Stimulated activated CD8-positive, alpha-beta memory T cell treated with anti-CD3 and anti-CD28 coated beads, Interleukin-12 subunit alpha, Interleukin-12 subunit beta, amount 100 ng/mL, for 24 hours (primary cell): ENCODE results near the gene ADSS2.

ENCODE experiments used
- DNase-seq: peaks from one replicate; pipeline ENCODE4 v3.0.0-alpha.2; 2020; ENCODE audit errors: extremely low read depth

Gene ADSS2

DNA sequence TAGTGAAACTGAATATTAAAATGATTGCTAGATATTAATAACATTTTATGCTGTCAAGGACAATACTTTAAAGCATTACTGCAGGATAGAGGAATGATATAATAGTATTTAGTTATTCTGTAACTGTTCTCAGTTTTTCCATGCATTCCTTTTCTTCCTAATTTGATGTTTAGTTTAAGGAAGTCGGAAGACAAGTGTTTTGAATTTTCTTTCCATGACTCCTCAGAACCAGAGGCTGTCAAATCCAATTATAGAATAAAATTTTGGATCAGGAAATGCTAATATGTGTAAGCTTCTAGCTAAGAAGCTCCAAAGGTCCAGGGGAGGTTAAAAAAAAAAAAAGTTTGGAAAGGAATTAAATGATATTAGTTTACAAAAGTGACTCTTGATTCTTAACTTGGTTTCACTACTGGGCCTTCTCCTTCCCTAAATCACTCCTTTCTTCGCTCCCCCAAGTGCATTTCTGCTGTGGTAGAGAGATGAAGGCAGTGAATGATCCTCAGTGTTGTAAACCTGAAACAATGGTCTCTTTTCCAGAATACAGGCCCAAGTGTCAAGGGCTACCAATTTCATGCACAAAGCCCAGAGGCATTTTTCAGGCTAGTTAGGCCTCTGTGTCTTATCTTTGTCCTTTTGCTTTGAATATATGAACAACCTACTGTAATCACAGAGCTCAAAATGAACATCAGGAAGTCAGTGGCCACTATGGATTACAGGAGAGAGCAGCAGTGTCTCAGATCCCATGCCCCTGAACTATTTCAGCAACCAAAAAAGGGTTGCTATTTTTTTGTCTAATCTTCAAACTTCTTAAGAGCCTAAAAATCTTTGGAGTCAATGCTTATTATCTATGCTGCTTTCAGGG is 6.2 kb downstream of the ADSS2 start:
- no peak for DNase-seq

DNA sequence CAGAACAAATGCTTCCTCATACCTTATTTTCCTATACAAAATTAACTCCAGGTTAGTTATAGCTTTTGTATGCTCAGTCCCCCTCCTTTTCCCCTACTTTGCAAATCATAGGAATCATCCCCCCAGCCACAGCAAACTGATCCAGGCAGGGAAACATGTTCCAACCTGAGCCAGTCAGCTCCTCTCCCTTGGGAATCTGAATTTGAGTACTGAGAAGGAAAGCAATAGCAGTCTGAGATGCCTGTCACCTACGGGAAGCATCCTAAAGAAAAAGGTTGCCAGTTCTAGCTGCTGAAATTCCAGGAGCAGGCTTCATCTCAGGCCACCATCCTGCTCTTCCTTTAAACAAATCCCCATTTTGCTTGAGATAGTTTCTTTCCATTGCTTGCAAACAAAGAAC is 6.9 kb downstream of the ADSS2 start:
- no peak for DNase-seq

- DNase-seq = no peak
Measured at GRCh38 chr1:244442850-244443249, 8.9 kb downstream of the ADSS2 start.

GRCh38 chr1:244439391-244440032 is 12.2 kb downstream of the ADSS2 start:
- DNase-seq = no peak

DNA sequence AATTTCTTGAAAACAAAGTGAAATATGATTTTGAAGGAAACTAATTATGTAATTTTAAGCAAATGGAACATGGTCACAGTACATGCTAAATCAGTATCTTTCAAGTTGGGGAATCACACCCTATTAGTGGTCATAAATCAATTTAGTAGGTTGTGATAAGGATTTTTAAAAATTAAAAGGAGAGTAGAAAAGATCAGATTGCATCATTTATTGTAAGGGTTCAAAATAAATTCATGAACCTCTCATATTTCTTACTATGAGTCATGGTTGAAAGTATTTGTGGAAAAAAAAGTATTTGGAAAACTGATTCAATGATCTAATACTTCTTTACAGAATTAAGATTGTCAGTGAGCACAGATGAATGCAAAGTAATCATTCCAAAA is 14.6 kb downstream of the ADSS2 start:
- DNase-seq = no peak

DNA sequence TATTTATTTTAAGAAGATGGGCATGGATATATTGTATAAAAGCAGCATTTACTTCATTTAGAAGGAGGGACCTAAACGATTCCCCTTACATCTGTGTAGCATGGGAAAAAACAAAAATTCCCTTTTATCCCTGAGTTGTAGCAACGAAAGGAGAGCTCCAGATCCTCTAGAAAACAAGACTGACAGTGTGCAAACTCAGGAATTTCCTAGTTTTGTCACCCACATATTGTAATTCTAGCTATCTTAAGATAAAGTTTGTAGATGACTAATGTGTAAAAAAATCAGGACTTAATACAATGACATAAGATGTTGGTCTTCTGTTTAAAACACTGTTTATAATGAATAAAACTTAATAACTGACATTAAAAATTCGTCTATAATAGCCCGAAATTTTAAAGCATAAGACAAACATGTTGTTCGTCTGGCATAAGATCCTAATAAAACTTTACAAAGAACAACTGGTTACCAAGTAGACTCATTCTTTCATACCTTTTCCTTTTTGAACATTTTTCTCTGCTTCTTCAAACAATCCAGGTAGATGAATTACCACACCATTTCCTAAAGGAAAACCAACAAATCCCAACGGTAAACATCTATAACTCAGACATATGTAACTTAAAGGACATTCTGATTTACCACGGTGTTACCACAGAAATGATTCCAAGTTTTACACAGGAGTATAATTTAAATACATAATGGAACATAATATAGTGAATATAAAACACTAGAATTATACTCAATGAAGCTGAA is 15.2 kb downstream of the ADSS2 start:
- no peak for DNase-seq

- no peak for DNase-seq
Measured at GRCh38 chr1:244435562-244436205, 16.0 kb downstream of the ADSS2 start.

DNA sequence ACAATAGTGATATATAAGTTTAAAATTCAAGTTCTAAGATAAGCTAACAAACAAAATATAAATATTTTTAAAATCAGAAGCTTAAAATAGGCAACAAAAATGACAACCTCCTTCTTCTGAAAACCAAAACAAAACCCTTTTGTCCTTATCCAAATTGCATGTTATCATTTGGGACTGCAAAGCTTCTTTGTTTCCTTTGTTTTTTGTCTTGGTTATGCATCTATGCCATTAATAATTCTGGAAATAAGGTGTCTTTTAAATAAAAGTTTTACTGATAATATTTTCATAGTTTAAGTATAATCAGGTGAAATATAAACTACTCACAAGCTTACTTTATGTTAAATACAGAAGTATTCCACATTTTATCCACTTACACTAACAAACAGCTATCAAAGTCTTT is 20.5 kb downstream of the ADSS2 start:
- no peak for DNase-seq

DNA sequence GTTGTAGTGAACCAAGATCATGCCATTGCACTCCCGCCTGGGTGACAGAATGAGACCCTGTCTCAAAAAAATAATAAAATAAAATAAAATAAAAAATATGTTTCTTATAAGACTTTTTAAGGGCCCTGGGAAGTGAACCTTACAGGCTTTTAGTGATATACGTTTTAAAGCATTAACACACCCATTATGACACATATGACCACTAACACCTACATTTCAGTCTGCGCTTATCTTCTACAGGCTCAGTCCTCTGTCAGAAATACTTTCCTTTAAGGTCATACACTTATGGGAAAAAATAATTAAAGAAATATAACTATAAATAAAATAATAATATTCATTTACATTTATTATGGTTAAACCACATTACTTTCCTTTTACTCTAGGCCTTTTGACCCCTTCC is 21.9 kb downstream of the ADSS2 start:
- no peak for DNase-seq

DNA sequence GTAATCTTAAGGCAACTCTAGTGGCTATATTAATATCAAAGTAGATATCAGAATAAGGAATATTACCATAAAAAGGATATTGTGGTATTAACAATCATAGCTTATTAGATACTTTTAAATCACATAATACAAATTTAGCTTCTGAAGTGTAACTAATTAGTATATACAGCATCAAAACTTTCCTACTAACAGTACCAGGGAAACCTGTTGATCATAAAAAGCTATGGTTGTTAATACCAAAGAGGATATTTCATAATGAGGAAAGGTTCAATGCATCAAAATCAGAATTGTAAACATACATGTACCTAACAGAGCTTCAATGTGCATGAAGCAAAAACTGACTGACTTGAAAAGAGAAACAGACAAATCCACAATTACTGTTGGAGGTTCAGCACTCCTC is 24.1 kb downstream of the ADSS2 start:
- no peak for DNase-seq

- DNase-seq = no peak
Measured at GRCh38 chr1:244424649-244425334, 26.9 kb downstream of the ADSS2 start.

DNA sequence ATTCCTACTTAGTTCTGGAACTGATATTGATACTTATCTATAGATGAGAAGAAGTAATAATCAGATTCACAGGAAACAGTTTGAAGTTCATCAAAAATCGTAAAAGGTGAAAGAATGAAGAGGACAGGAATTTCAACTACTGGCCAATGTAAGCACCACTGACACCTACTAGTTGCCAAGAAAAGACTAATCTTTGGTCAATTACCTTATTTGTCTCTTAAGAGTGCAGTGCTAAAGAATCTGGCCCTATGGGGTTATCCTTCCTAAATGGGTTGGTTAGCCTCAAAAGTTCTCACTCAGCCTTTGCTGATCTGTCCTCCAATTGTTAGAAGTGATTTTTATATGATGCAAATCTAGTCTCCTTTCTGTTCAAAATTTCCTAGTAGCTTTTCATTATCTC is 29.5 kb downstream of the ADSS2 start:
- no peak for DNase-seq

DNA sequence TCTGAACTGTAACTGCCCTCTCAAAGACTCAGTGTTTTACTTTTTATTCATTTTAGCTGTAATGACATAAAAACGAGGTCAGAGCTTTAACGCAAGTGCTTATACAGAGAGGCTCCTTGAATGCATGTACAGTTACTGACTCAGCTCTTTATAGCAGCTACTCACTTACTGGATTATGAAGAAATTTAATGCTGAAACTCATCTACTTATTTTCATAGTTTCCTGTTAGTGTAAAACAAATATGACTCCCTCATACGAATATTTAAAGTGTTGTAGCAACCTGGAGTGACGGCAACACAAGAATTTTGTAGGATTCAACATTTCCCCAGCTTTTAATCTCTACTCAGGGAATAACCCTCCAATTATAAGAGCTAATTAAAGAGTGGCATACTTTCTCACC is 32.7 kb downstream of the ADSS2 start:
- DNase-seq = no peak

- DNase-seq = no peak
Measured at GRCh38 chr1:244414543-244414942, 37.2 kb downstream of the ADSS2 start.

DNA sequence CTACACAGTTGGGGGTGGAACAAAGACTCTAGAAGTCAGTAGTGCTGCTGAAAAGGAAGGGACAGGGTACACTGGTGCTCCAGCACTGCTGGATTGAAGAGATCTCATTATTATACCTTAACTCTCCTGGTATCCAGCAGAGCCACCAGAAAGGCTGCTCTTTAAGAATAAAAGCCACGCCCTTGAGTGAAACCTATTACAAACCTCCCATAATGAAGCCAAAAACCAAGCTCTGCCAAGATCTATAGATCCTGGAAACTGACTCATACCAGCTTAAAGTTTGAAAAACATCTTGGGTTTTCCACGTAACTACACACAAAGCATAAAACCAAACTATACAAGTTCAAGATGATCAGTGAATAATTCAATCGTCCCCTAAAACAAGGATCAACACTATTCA is 38.0 kb downstream of the ADSS2 start:
- DNase-seq = no peak

GRCh38 chr1:244412176-244412575 is 39.5 kb downstream of the ADSS2 start:
- DNase-seq = no peak

- DNase-seq = no peak
Measured at GRCh38 chr1:244409701-244410100, 42.0 kb downstream of the ADSS2 start.

DNA sequence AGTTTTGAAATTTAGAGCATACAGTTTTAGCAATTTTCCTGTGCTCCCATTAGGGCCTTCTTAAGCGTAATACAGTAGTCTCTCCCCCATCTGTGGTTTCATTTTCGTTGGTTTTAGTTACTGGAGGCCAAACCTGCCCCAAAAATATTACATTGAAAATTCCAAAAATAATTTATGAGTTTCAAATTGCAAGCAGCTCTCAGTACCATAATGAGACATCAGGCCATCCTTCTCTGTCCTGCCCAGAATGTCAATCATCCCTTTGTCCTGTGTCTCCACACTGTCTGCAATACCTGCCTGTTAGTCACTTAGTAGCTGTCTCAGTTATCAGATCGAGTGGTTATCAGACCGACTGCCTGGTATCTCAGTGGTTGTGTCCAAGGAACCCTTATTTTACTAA is 45.4 kb downstream of the ADSS2 start:
- DNase-seq = no peak

- DNase-seq = no peak
Measured at GRCh38 chr1:244405856-244406255, 45.9 kb downstream of the ADSS2 start.

DNA sequence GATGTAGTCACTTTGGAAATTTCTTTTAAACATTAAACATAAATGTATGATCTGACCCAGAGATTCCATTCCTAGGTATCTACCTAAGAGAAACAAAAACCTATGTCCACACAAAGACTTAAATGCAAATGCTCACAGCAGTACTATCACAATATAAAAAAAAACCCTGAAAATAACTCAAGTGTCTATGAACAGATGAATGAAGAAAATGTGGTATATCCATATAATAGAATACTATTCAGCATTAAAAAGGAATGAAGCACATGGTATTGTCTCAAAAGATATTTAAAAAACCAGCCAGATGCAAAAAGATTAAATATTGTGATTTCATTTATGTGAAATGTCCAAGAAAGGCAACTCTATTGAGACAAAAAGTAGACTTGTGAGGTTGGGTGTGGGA is 48.3 kb downstream of the ADSS2 start:
- DNase-seq = no peak

GRCh38 chr1:244400974-244401373 is 50.7 kb downstream of the ADSS2 start:
- no peak for DNase-seq

DNA sequence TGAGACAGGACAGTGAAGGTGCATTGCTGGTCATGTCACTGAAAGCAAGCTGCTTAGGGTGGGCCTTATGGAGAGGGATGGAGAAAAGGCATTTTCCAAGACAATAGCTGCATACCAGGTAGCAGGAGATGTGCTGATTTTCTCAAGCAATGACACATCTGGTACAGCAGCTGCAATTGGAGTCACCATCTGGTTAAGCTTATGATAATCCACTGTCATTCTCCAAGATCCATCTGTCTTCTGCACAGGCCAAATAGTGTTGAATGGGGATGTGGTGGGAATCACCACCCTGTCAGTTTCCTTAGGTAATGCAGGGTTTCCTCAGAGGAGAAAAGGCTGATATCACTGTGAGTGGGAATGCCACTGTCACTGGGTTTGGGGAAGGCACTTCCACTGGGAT is 54.6 kb downstream of the ADSS2 start:
- DNase-seq = no peak
